ENCODE measurements around the gene DEPDC7.

- TF ChIP-seq CTCF (IDR thresholded peaks at IDR 0.05) (no peak), POLR2AphosphoS5 (IDR thresholded peaks at IDR 0.05) (no peak)
Measured at GRCh38 chr11:33016654-33017053, 976 bp downstream of the DEPDC7 start.

Measured in prostate gland (tissue), 2 donors.